Fibroblast of lung (primary cell): ENCODE results near the gene RBFOX1. TPM values are rescaled to one million over a fixed set of nuclear protein-coding genes. Genes with fewer than 3 reads are reported as not detected.

Experiments
- DNase-seq, 2 donors: peaks; one replicate each; pipeline versions ENCODE4 v3.0.0 to v3.0.0-alpha.2; 2010; ENCODE audit warnings: low read depth in 2 of 2
- H2AFZ ChIP-seq: 2 replicates; pipeline ENCODE4 v1.5.1; 2012; ENCODE audit warnings: low read length, control low read depth, inconsistent platforms
- H3K27ac ChIP-seq: 2 replicates; pipeline ENCODE4 v1.5.1; 2011; ENCODE audit warnings: low read length, control low read depth; ENCODE audit not compliant: insufficient read depth
- H3K27me3 ChIP-seq: 2 replicates; pipeline ENCODE4 v1.5.1; 2011; ENCODE audit warnings: mild to moderate bottlenecking, low read length; ENCODE audit not compliant: control insufficient read depth, insufficient read depth
- H3K36me3 ChIP-seq: 2 replicates; pipeline ENCODE4 v1.5.1; 2011; ENCODE audit warnings: low read length; ENCODE audit not compliant: control insufficient read depth, insufficient read depth
- H3K4me1 ChIP-seq: 2 replicates; pipeline ENCODE4 v1.5.1; 2011; ENCODE audit warnings: low read length; ENCODE audit not compliant: control insufficient read depth, insufficient read depth; ENCODE audit errors: extremely low read depth
- H3K4me2 ChIP-seq: 2 replicates; pipeline ENCODE4 v1.5.1; 2011; ENCODE audit warnings: low read length, control low read depth; ENCODE audit not compliant: insufficient read depth; ENCODE audit errors: extremely low read depth
- H3K4me3 ChIP-seq, 4 experiments: fragments of 200-600 bp in 1 of 4; sonication (generic) in 1 of 4; replicated peaks in 1 of 4; 2 replicates each; pipeline ENCODE4 v1.5.1; 2011 to 2016; ENCODE audit warnings: low read length in 4 of 4, low read depth in 3 of 4, mild to moderate bottlenecking in 3 of 4, control low read depth in 2 of 4, inconsistent platforms in 1 of 4, mixed read lengths in 1 of 4; ENCODE audit not compliant: insufficient read depth in 1 of 4; ENCODE audit errors: control extremely low read depth in 1 of 4
- H3K79me2 ChIP-seq: 2 replicates; pipeline ENCODE4 v1.5.1; 2012; ENCODE audit warnings: mild to moderate bottlenecking, low read length, inconsistent platforms; ENCODE audit not compliant: control insufficient read depth, insufficient read depth
- H3K9ac ChIP-seq: 2 replicates; pipeline ENCODE4 v1.5.1; 2011; ENCODE audit warnings: mild to moderate bottlenecking, low read length, control low read depth; ENCODE audit not compliant: insufficient read depth
- H3K9me3 ChIP-seq: 2 replicates; pipeline ENCODE4 v1.5.1; 2012; ENCODE audit warnings: low read depth, low read length; ENCODE audit not compliant: control insufficient read depth, insufficient read depth
- H4K20me1 ChIP-seq: 2 replicates; pipeline ENCODE4 v1.5.1; 2011; ENCODE audit warnings: low read length; ENCODE audit not compliant: control insufficient read depth, insufficient read depth; ENCODE audit errors: extremely low read depth
- EZH2 ChIP-seq: IDR thresholded peaks from 2 replicates; pipeline ENCODE4 v1.5.1; 2012; ENCODE audit warnings: low read length, control low read depth, mild to moderate bottlenecking; ENCODE audit errors: missing control alignments
- polyA plus RNA-seq, 2 donors: library from polyadenylated mRNA; depleted of rRNA in 1 of 2; stranded (reverse) in 1 of 2; unstranded in 1 of 2; fragments of >200 nt; gene quantifications; 2 replicates each; pipeline ENCODE4 v1.2.1, GENCODE V29; 2011 to 2012; ENCODE audit warnings: missing spikeins in 1 of 2
- total RNA-seq: library from RNA; depleted of rRNA; stranded (reverse); fragments of >200 nt; gene quantifications from 2 replicates; pipeline ENCODE4 v1.2.1, GENCODE V29; 2014
- TF ChIP-seq, protein P1 (sequence below), 2 donors: IDR thresholded peaks in 1 of 2; conservative IDR thresholded peaks in 1 of 2; 1 replicate in 1 of 2; 2 replicates in 1 of 2; pipeline ENCODE4 v1.5.1; 2011 to 2012; ENCODE audit warnings: low read length in 2 of 2, control low read depth in 1 of 2, inconsistent platforms in 1 of 2, low read depth in 1 of 2, mild to moderate bottlenecking in 1 of 2

Gene RBFOX1
- total and polyA plus RNA-seq, 2 donors (not counting 1 experiment from before 2014, with no cell fraction given) = not detected

DNA sequence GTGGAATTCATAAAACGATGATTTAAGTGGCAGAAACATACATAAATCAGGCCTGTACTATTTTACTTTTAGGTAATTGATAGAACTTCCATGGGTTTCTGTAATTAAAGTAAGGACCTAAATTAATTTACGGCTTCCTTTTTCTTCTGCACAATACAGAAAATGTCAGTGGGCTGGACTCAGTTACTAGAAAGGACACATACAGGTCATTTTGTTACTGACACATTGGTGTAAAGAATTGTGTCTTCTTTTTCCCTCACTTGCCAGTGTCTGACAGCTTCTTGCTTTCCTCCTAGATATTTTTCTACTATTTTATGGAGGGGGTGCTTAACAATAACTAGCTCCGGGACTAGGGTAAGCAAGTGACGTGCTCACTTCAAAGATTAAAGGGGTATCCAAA, 304.8 kb downstream of the RBFOX1 start:
- H3K27ac ChIP-seq = no peak overlapping the region
- H3K36me3 ChIP-seq = no peaks in the 10 kb centered on the region
- H4K20me1 ChIP-seq = no peaks in the 10 kb centered on the region
- DNase-seq = no peak
- H3K79me2 ChIP-seq = no peaks in the 10 kb centered on the region
- no peaks in the 10 kb centered on the region for H3K27me3 ChIP-seq
- H3K4me3 ChIP-seq = no peak overlapping the region
- TF ChIP-seq, protein P1, sequence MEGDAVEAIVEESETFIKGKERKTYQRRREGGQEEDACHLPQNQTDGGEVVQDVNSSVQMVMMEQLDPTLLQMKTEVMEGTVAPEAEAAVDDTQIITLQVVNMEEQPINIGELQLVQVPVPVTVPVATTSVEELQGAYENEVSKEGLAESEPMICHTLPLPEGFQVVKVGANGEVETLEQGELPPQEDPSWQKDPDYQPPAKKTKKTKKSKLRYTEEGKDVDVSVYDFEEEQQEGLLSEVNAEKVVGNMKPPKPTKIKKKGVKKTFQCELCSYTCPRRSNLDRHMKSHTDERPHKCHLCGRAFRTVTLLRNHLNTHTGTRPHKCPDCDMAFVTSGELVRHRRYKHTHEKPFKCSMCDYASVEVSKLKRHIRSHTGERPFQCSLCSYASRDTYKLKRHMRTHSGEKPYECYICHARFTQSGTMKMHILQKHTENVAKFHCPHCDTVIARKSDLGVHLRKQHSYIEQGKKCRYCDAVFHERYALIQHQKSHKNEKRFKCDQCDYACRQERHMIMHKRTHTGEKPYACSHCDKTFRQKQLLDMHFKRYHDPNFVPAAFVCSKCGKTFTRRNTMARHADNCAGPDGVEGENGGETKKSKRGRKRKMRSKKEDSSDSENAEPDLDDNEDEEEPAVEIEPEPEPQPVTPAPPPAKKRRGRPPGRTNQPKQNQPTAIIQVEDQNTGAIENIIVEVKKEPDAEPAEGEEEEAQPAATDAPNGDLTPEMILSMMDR (conservative IDR thresholded peaks at IDR 0.05 in 1 of 2, IDR thresholded peaks at IDR 0.05 in 1 of 2; ENCODE audit: low read depth in 1 of 2, low read length in 2 of 2) = no peak
- TF ChIP-seq EZH2 = no peak
- no peak overlapping the region for H3K9ac ChIP-seq
- H3K9me3 ChIP-seq = no peaks in the 10 kb centered on the region
- no peak overlapping the region for H2AFZ ChIP-seq
- H3K4me2 ChIP-seq = no peak overlapping the region
- no peaks in the 10 kb centered on the region for H3K4me1 ChIP-seq

DNA sequence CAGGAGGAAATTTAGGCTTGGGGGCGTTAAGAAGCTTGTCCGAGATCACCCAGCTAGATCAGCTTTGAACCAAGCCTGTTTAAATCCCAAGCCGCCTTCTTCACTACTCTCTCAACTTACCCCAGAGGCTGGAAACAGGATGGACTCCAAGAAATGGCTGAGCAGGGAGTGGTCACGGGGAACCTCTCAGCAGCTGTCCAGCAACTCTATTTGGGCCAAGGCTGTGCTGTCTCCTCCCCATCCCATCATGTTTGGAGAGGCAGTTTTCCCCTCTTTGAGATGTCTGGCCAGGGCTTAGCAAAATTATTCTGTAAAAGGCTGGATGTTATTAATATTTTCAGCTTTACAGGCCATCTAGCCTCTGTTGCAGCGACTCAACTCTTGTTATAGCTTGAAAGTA, 305.7 kb downstream of the RBFOX1 start:
- no peak for DNase-seq
- H3K27ac ChIP-seq = no peak overlapping the region
- H3K9ac ChIP-seq = no peak overlapping the region
- no peaks in the 10 kb centered on the region for H3K27me3 ChIP-seq
- H3K79me2 ChIP-seq = no peaks in the 10 kb centered on the region
- no peaks in the 10 kb centered on the region for H3K4me1 ChIP-seq
- H2AFZ ChIP-seq = no peak overlapping the region
- H4K20me1 ChIP-seq = no peaks in the 10 kb centered on the region
- H3K9me3 ChIP-seq = no peaks in the 10 kb centered on the region
- no peak for TF ChIP-seq EZH2
- TF ChIP-seq, protein P1 (conservative IDR thresholded peaks at IDR 0.05 in 1 of 2, IDR thresholded peaks at IDR 0.05 in 1 of 2; ENCODE audit: low read depth in 1 of 2, low read length in 2 of 2) = no peak
- H3K36me3 ChIP-seq = no peaks in the 10 kb centered on the region
- no peak overlapping the region for H3K4me3 ChIP-seq
- H3K4me2 ChIP-seq = no peak overlapping the region

DNA sequence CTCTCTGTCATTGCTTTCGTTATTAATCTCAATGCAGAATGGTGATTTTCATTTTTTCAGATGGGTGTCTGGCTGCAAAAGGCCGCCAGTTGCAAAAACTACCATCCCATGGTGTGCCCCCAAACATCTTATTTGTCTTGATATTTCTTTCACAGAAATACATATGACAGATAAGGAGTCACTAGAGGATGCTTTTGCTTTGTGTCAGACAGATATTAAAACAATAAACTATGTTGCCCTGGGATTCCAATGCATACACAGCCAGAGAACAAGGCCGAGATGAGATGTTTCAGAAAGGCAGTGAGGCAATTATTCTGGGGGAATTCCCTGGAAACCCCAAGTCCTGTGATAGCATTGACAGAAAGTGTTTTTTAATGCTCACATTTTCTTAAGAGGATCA, 307.7 kb downstream of the RBFOX1 start:
- Histone ChIP-seq H3K4me1 (no peaks in the 10 kb centered on the region), H3K79me2 (no peaks in the 10 kb centered on the region), H3K9me3 (no peaks in the 10 kb centered on the region), H3K27me3 (no peaks in the 10 kb centered on the region), H2AFZ (no peak overlapping the region), H4K20me1 (no peaks in the 10 kb centered on the region), H3K9ac (no peak overlapping the region), H3K4me2 (no peak overlapping the region), H3K4me3 (no peak overlapping the region), H3K36me3 (no peaks in the 10 kb centered on the region), H3K27ac (no peak overlapping the region)
- no peak for DNase-seq
- TF ChIP-seq EZH2 = no peak
- TF ChIP-seq, protein P1 (conservative IDR thresholded peaks at IDR 0.05 in 1 of 2, IDR thresholded peaks at IDR 0.05 in 1 of 2; ENCODE audit: low read depth in 1 of 2, low read length in 2 of 2) = no peak
